Embryonic facial prominence (tissue), 1 donor: ENCODE results near the gene PLCB4.

ENCODE experiments used
- DNase-seq: peaks from one replicate; pipeline ENCODE4 v3.0.0-alpha.2; 2016; ENCODE audit errors: extremely low spot score

Gene PLCB4

GRCh38 chr20:9321007-9321406 is 252.1 kb downstream of the PLCB4 start:
- DNase-seq = no peak

GRCh38 chr20:9322661-9323060 is 253.8 kb downstream of the PLCB4 start:
- no peak for DNase-seq

GRCh38 chr20:9323622-9324021 is 254.7 kb downstream of the PLCB4 start:
- DNase-seq = no peak

- DNase-seq = no peak
These were observed 260.6 kb downstream of the PLCB4 start for GRCh38 chr20:9329355-9330101.

- DNase-seq = no peak
These were observed 261.3 kb downstream of the PLCB4 start for GRCh38 chr20:9330151-9330550.

GRCh38 chr20:9331707-9332435 is 263.0 kb downstream of the PLCB4 start:
- DNase-seq = no peak

GRCh38 chr20:9332791-9333479 is 264.0 kb downstream of the PLCB4 start:
- DNase-seq = no peak

- DNase-seq = no peak
These were observed 266.0 kb downstream of the PLCB4 start for GRCh38 chr20:9334866-9335265.

- no peak for DNase-seq
These were observed 269.2 kb downstream of the PLCB4 start for GRCh38 chr20:9338101-9338500.

- DNase-seq = no peak
These were observed 270.8 kb downstream of the PLCB4 start for GRCh38 chr20:9339708-9340107.

GRCh38 chr20:9342651-9343050 is 273.8 kb downstream of the PLCB4 start:
- no peak for DNase-seq

- DNase-seq = no peak
These were observed 275.4 kb downstream of the PLCB4 start for GRCh38 chr20:9344083-9344920.

- no peak for DNase-seq
These were observed 279.4 kb downstream of the PLCB4 start for GRCh38 chr20:9348316-9348715.

- DNase-seq = no peak
These were observed 279.9 kb downstream of the PLCB4 start for GRCh38 chr20:9348747-9349146.

- no peak for DNase-seq
These were observed 280.4 kb downstream of the PLCB4 start for GRCh38 chr20:9349249-9349648.

- no peak for DNase-seq
These were observed 283.9 kb downstream of the PLCB4 start for GRCh38 chr20:9352739-9353138.

- DNase-seq = no peak
These were observed 284.5 kb downstream of the PLCB4 start for GRCh38 chr20:9353180-9353915.

- no peak for DNase-seq
These were observed 285.0 kb downstream of the PLCB4 start for GRCh38 chr20:9353916-9354276.

- no peak for DNase-seq
These were observed 285.7 kb downstream of the PLCB4 start for GRCh38 chr20:9354579-9354978.

GRCh38 chr20:9358001-9358400 is 289.1 kb downstream of the PLCB4 start:
- no peak for DNase-seq
